ENCODE results near the gene ADAMTS16.

Gene ADAMTS16

GRCh38 chr5:5285906-5286305 lies 145.8 kb downstream of the ADAMTS16 start:
- Mint-ChIP-seq H3K9me3 (peaks cover 7 to 9% of the 10 kb centered on the region in 2 donors), H3K4me1 (no peaks in the 10 kb centered on the region), H3K4me3 (no peak overlapping the region), H3K27ac (no peak overlapping the region), H3K27me3 (no peaks in the 10 kb centered on the region), H3K36me3 (no peaks in the 10 kb centered on the region)
- no peak for DNase-seq
- ATAC-seq (replicated peaks): no peak

- H3K27me3 Mint-ChIP-seq: no peaks in the 10 kb centered on the region
- H3K9me3 Mint-ChIP-seq: peaks cover 7 to 9% of the 10 kb centered on the region in 2 donors
- ATAC-seq (replicated peaks): no peak
- H3K4me3 Mint-ChIP-seq: no peak overlapping the region
- no peak for DNase-seq
- no peaks in the 10 kb centered on the region for H3K36me3 Mint-ChIP-seq
- H3K27ac Mint-ChIP-seq: no peak overlapping the region
- H3K4me1 Mint-ChIP-seq: no peaks in the 10 kb centered on the region
These were observed 147.3 kb downstream of the ADAMTS16 start for GRCh38 chr5:5287419-5287818.

GRCh38 chr5:5288201-5288600 lies 148.1 kb downstream of the ADAMTS16 start:
- H3K4me1 Mint-ChIP-seq: no peaks in the 10 kb centered on the region
- H3K27ac Mint-ChIP-seq: no peak overlapping the region
- H3K9me3 Mint-ChIP-seq: peaks cover 9 to 10% of the 10 kb centered on the region in 2 donors
- ATAC-seq (replicated peaks) (no peak), DNase-seq (no peak)
- no peaks in the 10 kb centered on the region for H3K27me3 Mint-ChIP-seq
- no peak overlapping the region for H3K4me3 Mint-ChIP-seq
- H3K36me3 Mint-ChIP-seq: no peaks in the 10 kb centered on the region

- H3K36me3 Mint-ChIP-seq: no peaks in the 10 kb centered on the region
- H3K9me3 Mint-ChIP-seq: peaks cover 6 to 12% of the 10 kb centered on the region in 2 donors
- no peak overlapping the region for H3K27ac Mint-ChIP-seq
- H3K27me3 Mint-ChIP-seq: no peaks in the 10 kb centered on the region
- no peak for DNase-seq
- no peak for ATAC-seq (replicated peaks)
- no peaks in the 10 kb centered on the region for H3K4me1 Mint-ChIP-seq
- no peak overlapping the region for H3K4me3 Mint-ChIP-seq
These were observed 149.4 kb downstream of the ADAMTS16 start for GRCh38 chr5:5289537-5289936.

- ATAC-seq (replicated peaks): no peak
These were observed 150.7 kb downstream of the ADAMTS16 start for GRCh38 chr5:5290674-5291334.

GRCh38 chr5:5291357-5291756 lies 151.2 kb downstream of the ADAMTS16 start:
- no peak for DNase-seq
- no peaks in the 10 kb centered on the region for H3K27me3 Mint-ChIP-seq
- ATAC-seq (replicated peaks): no peak
- no peak overlapping the region for H3K27ac Mint-ChIP-seq
- H3K36me3 Mint-ChIP-seq: no peaks in the 10 kb centered on the region
- no peaks in the 10 kb centered on the region for H3K4me1 Mint-ChIP-seq
- no peak overlapping the region for H3K4me3 Mint-ChIP-seq
- peaks cover 8 to 14% of the 10 kb centered on the region in 2 donors for H3K9me3 Mint-ChIP-seq

More at GRCh38 chr5:5290674-5291334, 150.7 kb downstream of the ADAMTS16 start:
- Mint-ChIP-seq H3K27ac (no peak overlapping the region), H3K36me3 (no peaks in the 10 kb centered on the region), H3K4me3 (no peak overlapping the region), H3K27me3 (no peaks in the 10 kb centered on the region), H3K4me1 (no peaks in the 10 kb centered on the region), H3K9me3 (peaks cover 8 to 14% of the 10 kb centered on the region in 2 donors)
- no peak for DNase-seq

- Mint-ChIP-seq H3K4me3 (no peak overlapping the region), H3K4me1 (no peaks in the 10 kb centered on the region), H3K9me3 (peaks cover 4 to 10% of the 10 kb centered on the region in 2 donors), H3K27me3 (no peaks in the 10 kb centered on the region), H3K27ac (no peak overlapping the region), H3K36me3 (no peaks in the 10 kb centered on the region)
- no peak for ATAC-seq (replicated peaks)
- no peak for DNase-seq
These were observed 152.9 kb downstream of the ADAMTS16 start for GRCh38 chr5:5293029-5293428.

- H3K9me3 Mint-ChIP-seq: peaks cover 4 to 11% of the 10 kb centered on the region in 2 donors
- H3K27ac Mint-ChIP-seq: no peak overlapping the region
- DNase-seq: no peak
- no peaks in the 10 kb centered on the region for H3K36me3 Mint-ChIP-seq
- no peak for ATAC-seq (replicated peaks)
- H3K4me3 Mint-ChIP-seq: no peak overlapping the region
- no peaks in the 10 kb centered on the region for H3K27me3 Mint-ChIP-seq
- no peaks in the 10 kb centered on the region for H3K4me1 Mint-ChIP-seq
These were observed 154.3 kb downstream of the ADAMTS16 start for GRCh38 chr5:5294429-5294828.

GRCh38 chr5:5295351-5295750 lies 155.2 kb downstream of the ADAMTS16 start:
- no peak overlapping the region for H3K4me3 Mint-ChIP-seq
- ATAC-seq (replicated peaks): no peak

GRCh38 chr5:5296051-5296450 lies 155.9 kb downstream of the ADAMTS16 start:
- no peaks in the 10 kb centered on the region for H3K27me3 Mint-ChIP-seq
- no peak overlapping the region for H3K4me3 Mint-ChIP-seq
- H3K9me3 Mint-ChIP-seq: peaks cover 5 to 12% of the 10 kb centered on the region in 2 donors
- ATAC-seq (replicated peaks) (no peak), DNase-seq (no peak)
- H3K36me3 Mint-ChIP-seq: no peaks in the 10 kb centered on the region
- no peak overlapping the region for H3K27ac Mint-ChIP-seq
- no peaks in the 10 kb centered on the region for H3K4me1 Mint-ChIP-seq

More at GRCh38 chr5:5295351-5295750, 155.2 kb downstream of the ADAMTS16 start:
- Mint-ChIP-seq H3K36me3 (no peaks in the 10 kb centered on the region), H3K9me3 (peaks cover 4 to 11% of the 10 kb centered on the region in 2 donors), H3K27ac (no peak overlapping the region), H3K27me3 (no peaks in the 10 kb centered on the region), H3K4me1 (no peaks in the 10 kb centered on the region)
- no peak for DNase-seq

GRCh38 chr5:5297432-5298067 lies 157.4 kb downstream of the ADAMTS16 start:
- H3K4me3 Mint-ChIP-seq: no peak overlapping the region
- no peak for DNase-seq
- H3K27ac Mint-ChIP-seq: no peak overlapping the region
- no peaks in the 10 kb centered on the region for H3K4me1 Mint-ChIP-seq
- H3K36me3 Mint-ChIP-seq: no peaks in the 10 kb centered on the region
- ATAC-seq (replicated peaks): no peak
- H3K27me3 Mint-ChIP-seq: no peaks in the 10 kb centered on the region
- H3K9me3 Mint-ChIP-seq: peaks cover 16 to 20% of the 10 kb centered on the region in 2 donors

GRCh38 chr5:5298068-5298633 lies 158.0 kb downstream of the ADAMTS16 start:
- ATAC-seq (replicated peaks) (no peak), DNase-seq (no peak)
- Mint-ChIP-seq H3K9me3 (peaks cover 16 to 18% of the 10 kb centered on the region in 2 donors), H3K27me3 (no peaks in the 10 kb centered on the region), H3K4me1 (no peaks in the 10 kb centered on the region), H3K27ac (no peak overlapping the region), H3K4me3 (no peak overlapping the region), H3K36me3 (no peaks in the 10 kb centered on the region)

GRCh38 chr5:5298841-5299541 lies 158.9 kb downstream of the ADAMTS16 start:
- Mint-ChIP-seq H3K27ac (no peak overlapping the region), H3K27me3 (no peaks in the 10 kb centered on the region), H3K9me3 (peaks cover 18 to 20% of the 10 kb centered on the region in 2 donors), H3K4me3 (no peak overlapping the region), H3K36me3 (no peaks in the 10 kb centered on the region), H3K4me1 (no peaks in the 10 kb centered on the region)
- ATAC-seq (replicated peaks): no peak
- no peak for DNase-seq

GRCh38 chr5:5301176-5301575 lies 161.0 kb downstream of the ADAMTS16 start:
- no peak overlapping the region for H3K4me3 Mint-ChIP-seq
- H3K4me1 Mint-ChIP-seq: no peaks in the 10 kb centered on the region
- H3K27me3 Mint-ChIP-seq: no peaks in the 10 kb centered on the region
- H3K36me3 Mint-ChIP-seq: no peaks in the 10 kb centered on the region
- no peak overlapping the region for H3K27ac Mint-ChIP-seq
- H3K9me3 Mint-ChIP-seq: peaks cover 19 to 26% of the 10 kb centered on the region in 2 donors
- ATAC-seq (replicated peaks): no peak
- no peak for DNase-seq

All from stimulated activated naive B cell treated with anti-CD40 and anti-IgM and Interleukin-4, amounts not matched to agents 10 μg/mL and 1 μg/mL and 100 μg/mL, for 72 hours (primary cell).